22Rv1 (cell line): Measurements from ENCODE around the gene PLA2G4C.

Experiments used
- H3K27ac ChIP-seq: fragments of 450-650 bp; 2 replicates; pipeline ENCODE4 v1.5.1; 2017
- CTCF ChIP-seq: fragments of 450-650 bp; IDR thresholded peaks from 2 replicates; pipeline ENCODE4 v1.5.1; 2017; ENCODE audit warnings: mild to moderate bottlenecking
- ZFX ChIP-seq: fragments of 450-650 bp; IDR thresholded peaks from 2 replicates; pipeline ENCODE4 v1.6.1; 2017; ENCODE audit warnings: antibody characterized with exemption, borderline replicate concordance

The PLA2G4C gene

GRCh38 chr19:48023518-48023917, 87.1 kb downstream of the PLA2G4C start:
- no peak overlapping the region for H3K27ac ChIP-seq
- TF ChIP-seq ZFX (no peak), CTCF (no peak)

- no peak for TF ChIP-seq ZFX
- no peak for TF ChIP-seq CTCF
- H3K27ac ChIP-seq: no peak overlapping the region
These were observed 87.6 kb downstream of the PLA2G4C start for GRCh38 chr19:48023011-48023410.

- TF ChIP-seq ZFX: no peak
- no peak for TF ChIP-seq CTCF
- no peak overlapping the region for H3K27ac ChIP-seq
These were observed 89.9 kb downstream of the PLA2G4C start for GRCh38 chr19:48020686-48021085.

GRCh38 chr19:48010932-48011758, 99.5 kb downstream of the PLA2G4C start:
- TF ChIP-seq ZFX: no peak
- no peak for TF ChIP-seq CTCF
- H3K27ac ChIP-seq: no peak overlapping the region

- TF ChIP-seq CTCF (peak; percentile 72), ZFX (no peak)
- H3K27ac ChIP-seq: no peak overlapping the region
These were observed 103.9 kb downstream of the PLA2G4C start for GRCh38 chr19:48006762-48007161.

GRCh38 chr19:48004236-48004635, 106.4 kb downstream of the PLA2G4C start:
- TF ChIP-seq CTCF: no peak
- no peak overlapping the region for H3K27ac ChIP-seq

- TF ChIP-seq CTCF: no peak
- TF ChIP-seq ZFX: no peak
- no peak overlapping the region for H3K27ac ChIP-seq
These were observed 109.8 kb downstream of the PLA2G4C start for GRCh38 chr19:48000846-48001245.
